Measurements from ENCODE around the gene FOXO1. TPM values are rescaled to one million over a fixed set of nuclear protein-coding genes. Genes with fewer than 3 reads are reported as not detected.
A peak's percentile ranks its signal among the peaks of the same experiment; 100 is the strongest.

Gene FOXO1
- total RNA-seq, 2 donors from 2014 or later, result 20.1 to 29.7 TPM

DNA sequence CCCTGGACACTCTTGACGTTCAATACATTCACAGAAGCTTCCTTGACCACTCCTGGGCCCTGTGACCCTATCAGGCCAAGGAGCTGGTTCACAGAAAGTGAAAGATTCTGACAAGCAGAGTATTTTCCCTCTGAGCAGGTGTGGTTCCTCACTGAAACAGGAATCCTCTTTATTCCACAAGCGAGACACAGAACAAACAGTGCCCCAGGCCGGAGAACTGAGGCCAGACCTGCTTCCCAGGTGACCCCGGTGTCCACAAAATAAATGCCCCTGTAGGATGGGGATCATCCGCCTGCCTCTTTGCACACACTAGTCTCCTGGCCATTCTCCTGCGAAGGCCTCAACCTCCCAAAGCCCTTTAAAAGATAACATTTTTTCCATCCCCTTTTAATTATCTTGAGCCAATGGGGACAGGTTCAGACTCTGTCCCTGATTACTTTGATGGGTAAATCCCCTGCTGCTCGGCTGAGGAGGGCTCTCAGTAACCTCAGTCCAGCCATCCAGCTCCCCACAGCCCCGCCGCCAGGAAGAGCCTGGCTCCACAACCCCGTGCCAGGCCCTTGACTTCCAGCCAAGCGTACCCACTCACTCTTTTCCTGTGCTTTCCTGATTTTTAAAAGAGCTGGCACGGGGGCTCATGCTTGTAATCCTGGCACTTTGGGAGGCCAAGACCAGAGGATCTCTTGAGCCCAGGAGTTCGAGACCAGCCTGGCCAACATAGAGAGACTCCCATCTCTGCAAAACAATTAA lies 129.1 kb downstream of the FOXO1 start:
- DNase-seq, result peak; percentile 69

GRCh38 chr13:40536443-40537113 lies 129.9 kb downstream of the FOXO1 start:
- no peaks in the 10 kb centered on the region for H3K9me3 ChIP-seq (ENCODE audit: control insufficient read depth, low read length)
- H3K27ac ChIP-seq (ENCODE audit: low read depth, low read length), result no peak overlapping the region
- TF ChIP-seq CTCF (conservative IDR thresholded peaks at IDR 0.05), result no peak
- peak overlapping the region; percentile 9 for H3K9ac ChIP-seq (ENCODE audit: extremely low read depth, low read length, poor library complexity, severe bottlenecking)
- Mint-ChIP-seq H3K4me3 (no peak overlapping the region), H3K4me1 (peaks cover 32% of the 10 kb centered on the region), H3K27ac (peak overlapping the region; percentile 96), H3K9me3 (peaks cover 5% of the 10 kb centered on the region), H3K36me3 (ENCODE audit: low read depth) (no peaks in the 10 kb centered on the region), H3K27me3 (ENCODE audit: insufficient read depth) (no peaks in the 10 kb centered on the region)
- H3K4me3 ChIP-seq (ENCODE audit: low read length), result no peak overlapping the region
- DNase-seq, result peak; percentile 75
- WGBS, 2 experiments (ENCODE audit: insufficient coverage in 1 of 2, insufficient read length in 1 of 2), result 79 to 86% methylated on average over 8 to 9 of the region's 9 CpGs
- H3K27me3 ChIP-seq (ENCODE audit: control insufficient read depth, insufficient read depth, low read length, poor library complexity, severe bottlenecking), result no peaks in the 10 kb centered on the region
- H3K36me3 ChIP-seq (ENCODE audit: control insufficient read depth, insufficient read depth, low read length), result no peaks in the 10 kb centered on the region
- peaks cover 16% of the 10 kb centered on the region for H3K4me1 ChIP-seq (ENCODE audit: control insufficient read depth, insufficient read depth, low read length)

More for the DNA sequence above, 129.1 kb downstream of the FOXO1 start:
- WGBS, 2 experiments (ENCODE audit: insufficient coverage in 1 of 2, insufficient read length in 1 of 2), result 82 to 91% methylated on average over 7 to 13 of the region's 13 CpGs
- Mint-ChIP-seq H3K36me3 (ENCODE audit: low read depth) (no peaks in the 10 kb centered on the region), H3K4me1 (peaks cover 32% of the 10 kb centered on the region), H3K4me3 (no peak overlapping the region), H3K9me3 (peaks cover 2% of the 10 kb centered on the region), H3K27ac (peak overlapping the region; percentile 96), H3K27me3 (ENCODE audit: insufficient read depth) (no peaks in the 10 kb centered on the region)
- no peaks in the 10 kb centered on the region for H3K36me3 ChIP-seq (ENCODE audit: control insufficient read depth, insufficient read depth, low read length)
- no peaks in the 10 kb centered on the region for H3K9me3 ChIP-seq (ENCODE audit: control insufficient read depth, low read length)
- peak overlapping the region; percentile 9 for H3K9ac ChIP-seq (ENCODE audit: extremely low read depth, low read length, poor library complexity, severe bottlenecking)
- TF ChIP-seq CTCF (conservative IDR thresholded peaks at IDR 0.05), result peak; percentile 17
- no peak overlapping the region for H3K27ac ChIP-seq (ENCODE audit: low read depth, low read length)
- no peak overlapping the region for H3K4me3 ChIP-seq (ENCODE audit: low read length)
- H3K27me3 ChIP-seq (ENCODE audit: control insufficient read depth, insufficient read depth, low read length, poor library complexity, severe bottlenecking), result no peaks in the 10 kb centered on the region
- H3K4me1 ChIP-seq (ENCODE audit: control insufficient read depth, insufficient read depth, low read length), result peaks cover 16% of the 10 kb centered on the region

- Mint-ChIP-seq H3K4me1 (peaks cover 28% of the 10 kb centered on the region), H3K27ac (peak overlapping the region; percentile 68), H3K27me3 (ENCODE audit: insufficient read depth) (no peaks in the 10 kb centered on the region), H3K36me3 (ENCODE audit: low read depth) (no peaks in the 10 kb centered on the region), H3K9me3 (peaks cover 14% of the 10 kb centered on the region), H3K4me3 (no peak overlapping the region)
- 93 to 96% methylated on average over 15 to 27 of the region's 27 CpGs for WGBS, 2 experiments (ENCODE audit: insufficient coverage in 1 of 2, insufficient read length in 1 of 2)
- Histone ChIP-seq H3K4me1 (ENCODE audit: control insufficient read depth, insufficient read depth, low read length) (peaks cover 16% of the 10 kb centered on the region), H3K4me3 (ENCODE audit: low read length) (no peak overlapping the region), H3K27me3 (ENCODE audit: control insufficient read depth, insufficient read depth, low read length, poor library complexity, severe bottlenecking) (no peaks in the 10 kb centered on the region), H3K36me3 (ENCODE audit: control insufficient read depth, insufficient read depth, low read length) (no peaks in the 10 kb centered on the region), H3K9me3 (ENCODE audit: control insufficient read depth, low read length) (no peaks in the 10 kb centered on the region), H3K27ac (ENCODE audit: low read depth, low read length) (no peak overlapping the region), H3K9ac (ENCODE audit: extremely low read depth, low read length, poor library complexity, severe bottlenecking) (no peak overlapping the region)
- no peak for DNase-seq
- no peak for TF ChIP-seq CTCF (conservative IDR thresholded peaks at IDR 0.05)
Measured at GRCh38 chr13:40535345-40535836, 131.1 kb downstream of the FOXO1 start.
